ENCODE measurements around the gene RPL37.

DNA sequence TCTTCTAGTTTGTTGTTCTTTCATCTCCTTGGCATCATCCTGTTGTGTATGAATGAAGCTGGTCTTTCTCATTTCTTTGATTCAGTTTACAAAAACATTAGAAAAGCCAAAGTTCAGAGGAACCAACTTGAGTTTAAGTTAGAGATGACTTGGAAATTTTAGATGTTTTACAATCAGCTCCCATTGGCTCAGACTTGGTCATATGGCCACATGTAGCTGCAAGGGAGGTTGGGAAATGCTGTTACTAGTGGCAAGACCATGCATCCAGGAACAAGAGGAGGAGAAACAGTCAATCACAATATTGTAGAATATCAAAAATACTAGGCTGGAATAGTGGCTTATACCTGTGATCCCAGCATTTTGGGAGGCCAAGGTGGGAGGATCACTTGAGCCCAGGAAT is 25.7 kb upstream of the RPL37 start:
- TF ChIP-seq, protein P1, sequence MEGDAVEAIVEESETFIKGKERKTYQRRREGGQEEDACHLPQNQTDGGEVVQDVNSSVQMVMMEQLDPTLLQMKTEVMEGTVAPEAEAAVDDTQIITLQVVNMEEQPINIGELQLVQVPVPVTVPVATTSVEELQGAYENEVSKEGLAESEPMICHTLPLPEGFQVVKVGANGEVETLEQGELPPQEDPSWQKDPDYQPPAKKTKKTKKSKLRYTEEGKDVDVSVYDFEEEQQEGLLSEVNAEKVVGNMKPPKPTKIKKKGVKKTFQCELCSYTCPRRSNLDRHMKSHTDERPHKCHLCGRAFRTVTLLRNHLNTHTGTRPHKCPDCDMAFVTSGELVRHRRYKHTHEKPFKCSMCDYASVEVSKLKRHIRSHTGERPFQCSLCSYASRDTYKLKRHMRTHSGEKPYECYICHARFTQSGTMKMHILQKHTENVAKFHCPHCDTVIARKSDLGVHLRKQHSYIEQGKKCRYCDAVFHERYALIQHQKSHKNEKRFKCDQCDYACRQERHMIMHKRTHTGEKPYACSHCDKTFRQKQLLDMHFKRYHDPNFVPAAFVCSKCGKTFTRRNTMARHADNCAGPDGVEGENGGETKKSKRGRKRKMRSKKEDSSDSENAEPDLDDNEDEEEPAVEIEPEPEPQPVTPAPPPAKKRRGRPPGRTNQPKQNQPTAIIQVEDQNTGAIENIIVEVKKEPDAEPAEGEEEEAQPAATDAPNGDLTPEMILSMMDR (IDR thresholded peaks at IDR 0.05; ENCODE audit: extremely low read depth in 1 of 2, insufficient read depth in 1 of 2, low read depth in 1 of 2, low read length in 2 of 2) = no peak
- no peak for TF ChIP-seq POLR2A (IDR thresholded peaks at IDR 0.05; ENCODE audit: low read depth, low read length)
- TF ChIP-seq, protein P2, sequence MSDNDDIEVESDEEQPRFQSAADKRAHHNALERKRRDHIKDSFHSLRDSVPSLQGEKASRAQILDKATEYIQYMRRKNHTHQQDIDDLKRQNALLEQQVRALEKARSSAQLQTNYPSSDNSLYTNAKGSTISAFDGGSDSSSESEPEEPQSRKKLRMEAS (IDR thresholded peaks at IDR 0.05; ENCODE audit: insufficient read depth, insufficient read length) = no peak
- TF ChIP-seq EZH2 (IDR thresholded peaks at IDR 0.05; ENCODE audit: borderline replicate concordance, low read depth, low read length, severe bottlenecking) = no peak
- no peak for TF ChIP-seq JUN (IDR thresholded peaks at IDR 0.05; ENCODE audit: borderline replicate concordance, insufficient read depth, insufficient read length, low read depth)
- TF ChIP-seq POLR2AphosphoS5 (IDR thresholded peaks at IDR 0.05; ENCODE audit: insufficient read depth, low read depth, low read length) = no peak
- TF ChIP-seq MYC (IDR thresholded peaks at IDR 0.05; ENCODE audit: low read depth, low read length) = no peak
- no peak for TF ChIP-seq FOS (IDR thresholded peaks at IDR 0.05; ENCODE audit: borderline replicate concordance, insufficient read depth, low read length)
- no peak for TF ChIP-seq GATA2 (IDR thresholded peaks at IDR 0.05; ENCODE audit: insufficient read depth, insufficient read length, low read depth, low read length)
